NCI-H446 (cell line): ENCODE results near the gene C14orf119.

Source experiments
- DNase-seq, 2 experiments: peaks; one replicate each; lab custom pipeline; 2025; lab: John Stamatoyannopoulos, UW

The C14orf119 gene

DNA sequence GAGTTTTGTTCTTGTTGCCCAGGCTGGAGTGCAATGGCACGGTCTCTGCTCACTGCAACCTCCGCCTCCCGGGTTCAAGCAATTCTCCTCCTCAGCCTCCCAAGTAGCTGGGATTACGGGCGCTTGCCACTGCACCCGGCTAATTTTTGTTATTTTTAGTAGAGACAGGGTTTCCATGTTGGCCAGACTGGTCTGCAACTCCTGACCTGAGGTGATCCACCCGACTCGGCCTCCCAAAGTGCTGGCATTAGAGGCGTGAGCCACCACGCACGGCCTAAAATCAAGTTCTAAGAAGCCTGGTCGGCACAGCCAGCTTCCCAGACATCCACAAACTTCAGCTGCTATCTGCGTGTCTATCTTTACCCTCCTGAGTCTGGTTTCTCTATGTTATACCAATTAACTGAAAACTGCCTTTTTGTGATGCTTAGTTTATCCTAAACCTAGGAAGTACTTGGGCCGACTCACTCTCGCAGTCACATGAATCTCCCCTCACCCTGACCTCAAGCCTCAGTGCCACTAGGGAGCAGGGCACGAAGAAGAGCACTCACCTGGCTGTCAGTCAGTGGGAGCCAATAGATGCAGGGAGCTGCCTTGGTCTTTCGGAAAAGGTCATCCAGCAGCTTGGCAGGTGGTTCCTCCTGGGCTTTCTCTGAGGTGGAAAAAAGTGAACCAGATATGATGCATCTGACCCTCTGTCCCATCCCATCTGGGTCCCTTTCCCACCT lies 34.6 kb upstream of the C14orf119 start:
- no peak for DNase-seq

DNA sequence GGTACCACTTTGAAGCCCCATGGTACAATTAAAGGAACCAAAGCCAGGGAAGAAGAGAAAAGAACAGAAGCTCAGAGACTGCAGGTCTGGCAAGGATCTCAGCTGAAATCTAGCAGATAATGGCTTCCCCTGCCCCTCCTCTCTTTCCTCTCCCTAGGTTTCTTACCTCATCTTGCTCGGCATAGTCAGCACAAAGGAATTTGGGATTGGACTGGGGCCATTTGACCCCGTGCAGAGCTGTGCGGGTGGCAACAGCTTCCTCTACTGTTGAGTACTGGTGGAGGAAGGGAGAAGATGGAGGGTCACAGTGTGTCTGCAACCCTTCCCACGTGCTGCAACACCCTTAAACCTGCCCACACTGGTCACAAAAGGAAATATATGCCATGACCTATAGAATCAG lies 33.3 kb upstream of the C14orf119 start:
- DNase-seq, result no peak

DNA sequence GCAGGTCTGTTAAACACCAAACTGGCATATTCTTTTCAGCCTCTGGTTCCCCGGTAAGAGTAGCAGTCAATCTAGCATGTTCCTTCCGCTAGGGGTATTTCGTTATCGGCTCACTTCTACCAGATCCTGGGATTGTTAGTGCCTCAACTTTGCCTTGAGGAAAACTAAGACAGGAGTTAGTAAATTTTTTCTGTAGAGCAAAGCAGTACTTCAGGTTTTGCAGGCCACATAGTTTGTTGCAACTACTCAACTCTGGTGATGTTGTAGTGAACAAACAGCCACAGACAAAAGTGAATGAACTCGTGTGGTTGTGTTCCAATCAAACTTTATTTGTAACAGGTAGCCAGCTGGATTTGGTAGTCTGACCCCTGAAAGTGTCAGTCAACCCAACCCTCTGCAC lies 31.7 kb upstream of the C14orf119 start:
- DNase-seq, result no peak

DNA sequence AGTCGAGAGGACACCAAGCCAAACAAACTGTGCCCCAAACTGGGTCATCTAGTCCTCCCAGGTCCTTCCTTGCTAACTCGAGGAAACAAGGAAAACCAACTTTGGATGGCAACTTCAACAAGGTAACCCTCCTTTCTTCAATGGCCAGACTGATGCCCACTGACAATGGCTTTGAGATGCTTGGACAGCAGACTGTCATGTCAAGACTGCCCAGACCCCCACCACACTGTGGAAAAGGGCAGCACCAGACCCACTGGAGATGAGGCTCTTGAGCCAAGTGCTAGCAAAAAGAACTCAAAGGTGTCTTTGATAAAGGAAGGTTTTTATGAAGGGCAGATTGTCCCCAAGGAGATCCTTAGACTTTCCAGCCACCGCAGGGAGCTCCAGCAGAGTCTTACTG lies 28.9 kb upstream of the C14orf119 start:
- no peak for DNase-seq

DNA sequence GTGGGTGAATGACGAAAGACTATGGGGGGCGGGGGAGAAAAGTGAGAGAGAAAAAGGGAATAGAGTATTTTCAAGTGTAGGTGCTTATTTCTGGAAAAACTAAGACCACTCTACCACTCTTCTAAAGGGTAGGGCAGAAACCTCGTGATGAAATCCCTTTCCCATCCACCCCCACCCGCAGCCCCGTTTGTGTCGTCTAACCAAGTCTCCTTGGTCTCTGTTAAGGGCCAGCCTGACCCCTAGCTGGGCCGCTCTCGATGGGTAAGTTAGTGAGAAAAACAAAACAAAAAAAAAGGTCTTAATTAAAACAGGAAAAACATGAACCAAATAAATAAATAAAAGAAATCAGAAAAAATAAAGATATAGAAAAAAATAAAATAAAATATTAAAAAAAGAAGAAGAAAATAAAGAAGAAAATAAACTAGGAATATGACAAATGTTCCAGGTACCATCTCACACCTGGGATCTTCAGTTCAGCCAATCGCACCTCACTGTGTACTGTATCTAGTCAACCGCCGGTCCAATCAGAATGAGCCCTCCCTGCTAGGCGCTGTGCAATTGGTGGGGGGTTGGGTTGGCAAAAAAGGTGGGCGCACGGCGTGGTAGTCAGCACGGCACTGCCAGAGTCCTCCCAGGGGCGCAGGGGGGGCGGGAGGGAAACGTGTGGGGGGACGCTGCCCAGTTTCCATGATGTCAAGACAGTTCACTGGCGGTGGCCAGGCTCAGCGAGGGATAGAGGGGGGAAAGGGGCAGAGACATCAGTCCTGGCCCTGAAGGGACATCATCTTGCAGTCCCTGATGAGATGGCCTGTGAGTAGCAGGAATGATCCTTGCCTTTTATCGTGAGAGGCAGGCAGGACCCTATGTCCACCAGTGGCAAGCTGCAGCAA lies 28.2 kb upstream of the C14orf119 start:
- DNase-seq, result no peak

DNA sequence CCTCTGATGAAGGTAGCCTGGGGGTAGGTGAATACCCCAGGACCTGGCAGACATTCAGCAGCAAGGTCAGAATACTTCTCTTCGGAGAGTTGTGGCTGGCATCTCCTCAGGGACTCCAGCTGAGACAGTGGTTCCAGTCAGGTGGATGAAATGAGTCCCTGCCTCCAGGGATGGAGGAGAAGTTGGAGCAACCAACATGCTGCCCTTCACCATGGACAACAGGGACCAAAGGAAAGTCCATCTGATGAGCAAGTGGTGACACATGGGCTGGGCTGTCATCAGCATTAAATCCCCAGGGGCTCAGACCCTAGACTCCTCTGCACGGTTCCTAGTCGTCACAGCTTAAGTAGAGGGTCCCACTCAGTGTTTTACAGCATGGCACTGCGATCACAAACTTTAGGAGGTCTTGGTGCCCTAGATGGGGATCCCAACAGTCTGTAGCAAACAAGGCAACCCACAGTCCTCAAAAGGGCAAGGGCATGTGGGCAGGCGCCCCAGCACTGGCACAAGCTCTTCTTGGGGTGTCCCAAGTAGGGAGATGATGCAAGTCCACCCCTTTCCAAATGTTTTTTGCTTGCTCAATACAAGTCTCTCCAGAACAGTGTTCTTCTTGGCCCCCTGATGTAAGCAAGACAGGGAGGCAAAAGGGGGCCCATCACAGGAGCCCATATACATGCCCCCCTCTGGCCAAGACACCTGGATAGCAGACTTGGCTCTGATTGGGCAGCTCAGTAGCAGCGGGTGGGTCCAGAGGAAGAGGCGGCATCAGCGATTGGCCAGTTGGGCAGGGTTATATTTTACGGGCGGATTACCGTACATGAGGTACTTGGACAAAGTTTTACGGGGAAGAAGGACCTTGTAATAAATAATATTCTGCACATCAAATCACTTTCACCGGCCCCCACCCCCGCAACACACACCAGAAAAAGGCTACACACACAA lies 27.2 kb upstream of the C14orf119 start:
- DNase-seq, result no peak

DNA sequence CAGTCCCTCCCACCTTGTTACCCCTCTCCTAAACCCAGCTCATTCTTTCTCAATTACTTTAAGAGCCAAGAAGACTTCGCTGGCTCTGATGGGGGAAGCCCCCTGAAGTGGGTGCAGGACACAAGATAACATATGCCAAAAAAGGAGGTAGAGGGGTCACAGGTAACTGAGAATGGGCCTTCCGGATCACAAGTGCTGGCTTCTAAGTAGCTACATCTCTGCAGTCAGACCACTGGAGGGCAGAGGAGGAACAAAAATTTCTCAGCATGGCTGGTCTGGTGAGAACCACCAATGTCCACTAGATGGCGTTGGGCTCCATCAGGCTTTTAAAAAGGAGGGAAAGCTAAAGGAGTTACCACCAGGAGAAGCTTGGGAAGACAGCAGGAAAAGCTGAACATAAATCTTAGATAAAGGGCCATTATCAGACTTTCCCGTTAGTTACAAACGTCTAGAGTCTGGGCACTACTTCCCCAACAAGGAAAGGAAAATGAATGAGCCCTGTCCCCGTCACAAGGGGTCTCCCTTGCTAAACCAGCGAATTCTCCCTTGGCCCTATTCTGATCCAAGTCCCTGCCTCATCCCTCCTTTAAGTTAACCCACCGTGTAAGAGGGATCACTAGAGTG lies 26.4 kb upstream of the C14orf119 start:
- no peak for DNase-seq

DNA sequence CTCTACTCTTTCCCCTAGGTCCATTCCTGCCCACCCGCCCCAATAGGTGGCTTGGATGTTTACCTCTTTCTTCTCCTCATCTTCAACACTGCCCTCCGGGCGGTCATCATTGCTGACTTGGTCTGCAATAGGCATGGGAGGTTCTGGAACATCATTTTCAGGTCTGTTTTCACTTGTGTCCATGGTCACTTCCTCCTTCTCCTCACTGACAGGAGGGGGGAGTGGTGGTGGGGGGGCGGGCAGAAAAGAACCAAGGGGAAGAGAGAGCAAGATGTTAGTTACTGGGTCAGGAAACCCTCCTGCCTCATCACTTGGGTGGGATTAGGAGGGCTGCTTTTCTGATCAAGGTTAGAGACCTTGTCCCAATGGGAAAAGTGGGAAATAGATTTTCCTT lies 25.9 kb upstream of the C14orf119 start:
- DNase-seq, result no peak

DNA sequence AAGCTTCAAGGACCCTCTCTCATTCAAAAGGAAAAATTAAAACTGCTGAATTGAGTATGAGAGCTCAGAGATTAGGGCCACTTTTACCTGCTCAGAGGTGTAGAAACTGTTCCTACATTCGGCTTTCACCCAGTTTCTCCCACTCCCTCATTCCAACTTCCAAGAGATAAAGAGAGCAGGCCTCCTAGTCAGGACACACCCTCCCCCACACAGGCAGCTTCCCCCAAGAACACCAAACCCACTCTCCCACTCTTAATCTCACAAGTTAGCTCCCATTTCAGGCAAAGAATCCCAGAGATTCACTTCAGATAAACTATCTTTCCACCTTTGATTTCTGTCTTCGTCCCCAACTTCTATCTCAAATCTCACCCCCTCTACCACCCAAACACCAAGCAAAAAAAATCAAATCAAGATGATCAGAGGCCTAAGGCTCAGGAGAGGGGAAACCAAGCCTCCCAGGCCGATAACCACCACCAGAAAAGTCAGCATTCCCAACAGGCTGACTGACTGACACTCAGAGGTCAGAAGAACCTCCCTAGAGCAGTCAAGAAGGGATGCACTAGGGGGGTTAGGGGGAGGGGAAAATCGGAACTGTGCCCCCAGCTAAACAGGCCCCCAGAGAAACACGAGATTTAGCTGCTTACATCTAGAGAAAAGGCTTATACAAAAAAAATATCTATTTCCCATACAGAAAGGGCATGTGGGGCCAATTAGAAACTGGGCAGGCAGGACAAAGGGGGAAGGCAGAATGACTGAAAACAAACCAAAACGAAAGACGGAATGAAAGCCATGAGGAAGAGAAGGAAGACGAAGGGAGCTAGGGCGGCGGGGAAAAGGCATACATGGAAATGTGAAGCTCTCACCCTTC lies 24.8 kb upstream of the C14orf119 start:
- no peak for DNase-seq

DNA sequence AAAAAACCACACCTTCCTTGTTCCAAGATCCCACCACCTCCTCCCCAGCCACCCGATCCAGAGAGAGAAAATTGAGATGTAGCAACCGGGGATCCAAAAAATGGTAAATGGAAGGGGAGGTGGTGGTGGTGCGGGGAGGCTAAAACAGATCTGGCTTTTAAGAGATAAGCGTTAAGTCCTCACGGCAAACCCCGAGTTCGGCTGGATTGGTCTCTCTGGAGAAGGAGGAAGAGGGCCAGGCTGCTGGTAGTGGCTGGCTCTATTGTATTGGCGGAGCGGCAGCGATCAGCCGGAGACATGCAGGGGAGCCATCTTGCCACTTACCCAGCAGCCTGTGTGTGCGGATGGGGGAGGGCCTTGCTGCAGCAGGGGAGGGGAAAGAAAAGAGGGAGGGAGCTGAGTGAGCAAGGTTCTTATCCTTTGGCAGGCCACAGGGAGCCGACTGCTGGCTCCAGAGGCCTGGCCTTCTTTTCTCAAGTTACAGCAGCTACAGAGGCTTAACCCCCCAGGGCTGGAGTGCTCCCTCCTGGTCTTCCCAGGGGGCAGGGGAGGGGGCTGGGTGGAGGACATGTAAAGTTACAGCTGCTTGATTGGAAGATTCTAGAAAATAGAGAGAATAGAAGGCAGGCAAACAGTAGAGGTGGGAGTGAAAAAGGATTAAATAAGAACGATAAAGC lies 23.9 kb upstream of the C14orf119 start:
- no peak for DNase-seq

DNA sequence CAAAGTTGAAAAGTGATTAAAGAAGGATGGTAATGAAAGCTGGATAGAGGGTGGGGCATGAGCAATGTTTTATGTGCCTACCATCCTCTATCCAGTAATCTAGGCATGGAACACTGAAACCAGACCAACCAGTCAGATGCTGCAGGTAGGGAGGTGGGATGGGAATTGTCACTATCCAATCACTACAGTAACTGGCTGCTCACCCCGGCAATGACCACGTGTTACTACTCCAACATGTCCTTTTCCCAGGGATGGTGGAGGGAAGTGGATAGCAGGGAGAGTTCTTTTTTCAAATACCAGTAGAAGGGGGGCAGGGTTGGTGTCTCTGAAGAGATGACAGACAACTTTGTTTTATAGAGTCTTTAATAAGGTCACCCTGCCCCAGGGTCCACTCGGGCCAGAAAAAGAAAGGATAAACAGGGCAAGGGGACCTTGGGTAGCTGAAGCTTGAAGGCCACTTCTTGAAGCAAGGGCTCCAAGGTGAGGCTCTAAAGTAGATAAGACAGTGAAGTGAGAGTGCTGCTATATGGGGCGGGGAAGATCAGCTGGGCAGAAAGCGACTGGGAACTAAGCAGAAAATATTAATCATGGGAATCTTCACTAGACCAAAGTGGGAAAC lies 23.3 kb upstream of the C14orf119 start:
- DNase-seq, result no peak

DNA sequence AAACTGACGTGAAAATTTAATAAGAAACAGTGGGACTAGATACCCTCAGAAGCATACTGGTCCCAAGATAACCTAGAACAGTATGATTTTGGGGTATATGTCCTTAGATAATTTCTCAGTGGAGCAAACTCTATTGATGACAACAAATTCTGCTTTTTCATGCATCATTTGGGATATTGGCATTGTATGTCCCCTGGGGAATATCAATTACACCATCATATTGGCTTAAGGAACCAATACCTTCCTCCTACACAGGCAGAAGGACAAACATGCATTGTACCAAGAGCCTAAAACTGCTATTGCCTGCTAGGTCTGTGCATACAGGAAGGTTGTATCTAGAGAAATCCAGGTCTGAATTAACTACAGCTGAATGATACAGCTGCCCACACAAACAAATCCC lies 20.4 kb upstream of the C14orf119 start:
- no peak for DNase-seq

DNA sequence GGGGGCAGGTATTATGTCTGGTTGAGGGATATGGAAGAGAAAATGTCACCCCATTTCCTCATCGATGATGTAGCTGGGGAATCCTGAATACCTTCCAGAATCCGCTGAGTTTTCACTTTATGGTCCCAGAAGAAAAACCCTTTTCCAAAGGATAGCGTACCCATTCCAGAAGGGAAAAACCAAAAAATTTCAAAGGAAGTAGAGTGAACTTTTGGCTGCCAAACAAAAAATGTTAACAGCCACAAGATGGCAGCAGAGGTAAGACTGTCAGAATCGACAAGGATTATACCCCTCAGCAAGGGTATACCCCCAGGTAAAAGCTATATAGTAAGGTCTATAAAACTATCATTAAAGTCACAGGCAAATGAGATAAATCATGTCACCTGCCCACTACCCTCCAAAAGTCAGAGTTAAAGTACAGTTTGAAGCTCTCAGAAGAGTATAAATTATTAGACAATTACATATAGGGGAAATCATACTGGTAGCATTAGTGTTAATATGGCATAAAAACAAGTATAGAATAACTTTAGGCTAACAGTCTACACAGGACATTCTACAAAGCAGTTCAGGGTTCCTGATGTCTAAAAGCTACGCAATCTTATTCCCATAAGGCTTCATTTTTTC lies 18.4 kb upstream of the C14orf119 start:
- no peak for DNase-seq

DNA sequence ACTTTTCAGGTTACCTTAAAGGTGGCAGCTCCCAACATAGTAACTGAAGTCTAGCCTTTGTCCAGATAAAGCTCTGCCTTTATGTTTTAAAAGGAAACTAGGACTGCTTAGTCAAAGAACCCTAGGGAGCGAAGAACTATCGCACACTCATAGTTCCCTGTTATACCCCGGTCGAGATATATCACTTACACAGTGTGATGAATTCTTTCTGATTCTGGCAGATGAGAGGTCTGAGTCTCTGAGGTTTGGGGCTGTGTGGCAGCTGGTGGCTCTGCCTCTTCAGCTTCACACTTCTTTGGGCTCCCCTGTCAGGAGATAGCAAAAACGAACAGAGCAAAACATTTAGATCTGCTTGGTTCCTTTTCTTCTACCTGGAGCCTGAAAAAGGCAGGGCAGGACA lies 17.3 kb upstream of the C14orf119 start:
- no peak for DNase-seq

DNA sequence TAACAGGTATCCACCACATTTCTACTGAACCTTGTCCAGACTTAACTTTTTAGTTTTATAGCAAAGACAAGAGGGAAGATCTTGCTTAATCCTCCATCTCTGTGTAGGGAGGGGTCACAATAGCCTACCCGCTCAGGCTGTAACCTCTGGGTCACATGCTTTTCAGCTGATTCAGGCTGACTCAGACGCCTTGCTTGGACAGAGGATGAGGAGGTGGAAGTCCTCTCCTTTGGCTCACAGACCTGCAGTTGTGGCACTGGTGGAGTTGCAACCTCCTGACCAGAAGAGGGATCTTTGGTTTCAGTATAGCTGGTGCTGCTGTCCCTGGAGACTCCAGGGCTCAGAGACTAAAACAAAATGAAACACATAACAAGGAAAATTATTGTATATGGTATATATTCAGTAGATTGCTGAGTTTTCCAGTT lies 16.6 kb upstream of the C14orf119 start:
- no peak for DNase-seq

DNA sequence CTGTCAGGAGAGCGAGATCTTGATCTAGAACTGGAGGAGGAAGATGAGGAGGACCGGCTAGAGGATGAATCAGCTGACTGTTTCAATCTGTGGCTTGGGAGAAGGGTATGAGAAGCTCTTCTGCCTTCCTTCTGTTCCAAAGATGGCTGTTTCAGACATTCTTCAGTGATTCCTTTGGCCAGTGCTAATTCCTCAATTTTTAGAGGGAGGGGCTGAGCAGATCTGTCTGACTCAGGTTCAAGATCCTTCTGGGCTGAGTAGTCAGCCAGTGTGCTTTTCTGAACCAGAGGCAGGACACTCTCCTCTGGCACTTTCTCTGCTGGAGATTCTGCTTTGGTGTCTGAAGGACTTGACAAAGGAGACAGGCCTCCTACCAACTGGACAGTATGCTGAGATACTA lies 15.6 kb upstream of the C14orf119 start:
- no peak for DNase-seq

DNA sequence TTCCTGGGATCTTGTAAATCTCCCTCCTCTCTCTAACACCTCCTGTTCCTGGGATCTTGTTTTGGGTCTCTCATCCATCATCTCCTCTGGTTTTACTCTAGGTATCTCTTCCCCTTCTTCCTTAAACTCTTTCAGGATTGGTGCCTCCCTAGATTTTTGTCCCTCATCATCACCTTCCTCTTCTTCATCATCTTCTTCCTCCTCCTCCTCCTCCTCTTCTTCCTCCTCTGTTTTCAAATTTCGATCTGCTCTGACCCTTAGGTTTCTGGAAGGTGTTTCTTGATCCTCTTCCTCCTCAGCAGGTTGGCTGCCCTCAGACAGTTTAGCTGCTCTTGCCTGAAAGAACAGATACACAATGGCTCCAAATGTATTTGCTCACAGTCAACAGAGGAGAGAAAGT lies 14.8 kb upstream of the C14orf119 start:
- no peak for DNase-seq

DNA sequence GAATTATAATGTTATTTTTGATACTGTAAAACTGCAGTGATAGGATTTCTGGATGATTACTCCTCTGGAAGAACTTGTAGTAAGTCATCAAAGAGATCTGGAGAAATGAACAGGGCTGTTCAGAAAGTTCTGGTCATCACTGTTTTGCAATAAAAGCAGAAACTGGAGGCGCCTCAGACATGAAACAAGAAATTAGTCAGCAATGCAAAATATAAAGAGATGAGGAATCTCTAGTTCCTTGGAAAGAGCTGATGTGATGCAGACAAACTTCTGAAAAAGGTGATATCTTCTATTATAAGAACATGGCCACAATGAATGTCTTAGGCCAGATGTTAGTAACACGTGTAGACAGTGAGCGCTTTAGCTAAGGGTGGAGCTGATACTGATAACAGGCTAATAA lies 9.8 kb upstream of the C14orf119 start:
- DNase-seq, result no peak

DNA sequence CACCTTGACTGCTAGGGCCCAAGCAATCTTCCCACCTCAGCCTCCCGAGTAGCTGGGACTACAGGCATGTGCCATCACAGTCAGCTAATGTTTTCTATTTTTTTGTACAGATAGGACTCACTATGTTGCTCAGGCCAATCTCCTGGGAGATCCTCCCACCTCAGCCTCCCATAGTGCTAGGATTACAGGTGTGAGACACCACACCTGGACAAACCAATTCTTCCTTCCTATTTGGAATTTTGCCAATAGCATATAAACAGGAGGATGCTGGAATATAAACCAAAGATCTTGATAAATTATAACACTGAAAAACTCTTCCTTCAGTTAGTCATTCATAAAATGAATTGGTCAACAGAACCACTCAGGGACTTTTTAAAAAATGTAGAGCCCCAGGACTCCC lies 8.7 kb upstream of the C14orf119 start:
- DNase-seq, result no peak
